HS-5 (cell line): Measurements from ENCODE around the gene TSC22D4.
A peak's percentile ranks its signal among the peaks of the same experiment; 100 is the strongest.
"Not testable (repeated sequence)": the region's sequence is repeated elsewhere in the genome, so short reads cannot be mapped to it uniquely, and the experiment has no call there.

Source experiments
- DNase-seq: peaks from one replicate; pipeline ENCODE4 v3.0.0-alpha.2; 2012; ENCODE audit warnings: low read depth

The TSC22D4 gene

DNA sequence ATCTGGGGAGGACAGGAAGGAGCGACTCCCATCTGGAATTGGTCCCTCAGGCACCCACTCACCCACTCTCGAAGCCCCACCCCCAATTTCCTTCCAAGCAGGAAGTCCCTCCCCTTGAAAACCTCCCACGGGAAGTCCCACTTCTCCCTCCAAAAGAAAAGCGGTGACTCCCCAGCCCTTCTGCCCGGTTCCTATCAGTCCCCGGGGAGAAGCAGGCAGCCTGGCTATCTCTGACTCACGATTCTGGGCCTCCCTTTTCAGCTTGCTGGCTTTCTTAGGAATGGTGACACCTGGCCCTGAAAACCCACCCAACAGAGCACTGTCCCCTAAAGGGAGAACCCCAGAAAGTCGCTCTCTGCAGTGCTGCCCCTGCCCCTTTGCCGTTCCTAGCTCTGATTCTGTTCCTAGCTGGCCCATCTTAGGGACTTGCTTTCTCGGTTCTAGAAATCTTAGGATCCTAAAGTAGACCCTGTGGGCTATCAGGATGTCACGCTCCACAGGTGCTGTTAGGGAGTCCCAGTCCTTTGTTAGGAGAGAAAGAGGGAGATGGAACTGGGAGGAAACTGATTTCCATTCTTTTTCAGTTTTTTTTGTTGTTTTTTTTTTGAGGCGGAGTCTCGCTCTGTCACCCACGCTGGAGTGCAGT, 6.0 kb downstream of the TSC22D4 start:
- DNase-seq, result no peak

- DNase-seq, result no peak
Observed at GRCh38 chr7:100472121-100472851, 6.7 kb downstream of the TSC22D4 start.

- no peak for DNase-seq
Observed at GRCh38 chr7:100471021-100471420, 8.0 kb downstream of the TSC22D4 start.

DNA sequence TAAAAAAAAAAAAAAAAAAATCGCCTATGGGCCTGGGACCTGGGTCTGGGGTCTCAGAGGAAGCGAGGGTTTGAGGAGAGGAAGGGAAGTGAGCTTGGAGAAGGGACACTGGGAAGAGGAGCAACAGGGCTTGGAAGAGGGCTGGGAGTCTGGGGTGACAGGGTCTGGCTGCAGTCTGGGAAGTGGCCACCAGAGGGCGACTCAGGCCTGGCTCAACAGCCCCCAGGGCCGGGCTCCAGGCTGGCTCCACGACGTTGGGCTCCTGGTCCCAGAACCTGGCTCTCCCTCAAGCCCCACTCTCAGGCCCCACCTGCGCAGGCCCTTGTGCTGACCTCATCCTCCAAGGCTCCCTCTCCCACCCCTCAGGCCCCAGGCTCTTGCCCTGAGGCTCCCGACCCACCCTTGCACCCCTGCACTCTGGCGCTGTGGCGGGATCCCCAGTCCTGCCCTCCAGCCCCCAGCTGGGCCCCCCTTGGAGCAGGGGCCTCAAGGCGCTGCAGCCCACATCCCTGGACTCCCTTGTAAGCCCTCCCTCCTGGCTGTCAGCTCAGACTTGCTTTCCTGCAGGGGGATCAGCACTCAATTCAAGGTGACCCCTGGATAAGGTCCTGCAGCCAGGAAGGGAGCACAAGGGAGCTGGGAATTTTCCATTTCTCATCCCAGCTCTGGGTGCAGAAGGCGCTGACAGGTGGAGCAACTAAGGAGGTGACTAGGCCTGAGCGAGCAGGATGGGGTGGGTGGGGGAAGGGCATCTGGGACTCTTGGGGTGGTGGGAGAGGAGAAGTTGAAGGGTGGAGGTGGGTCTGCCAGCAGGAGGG, 9.6 kb downstream of the TSC22D4 start:
- DNase-seq, result no peak

DNA sequence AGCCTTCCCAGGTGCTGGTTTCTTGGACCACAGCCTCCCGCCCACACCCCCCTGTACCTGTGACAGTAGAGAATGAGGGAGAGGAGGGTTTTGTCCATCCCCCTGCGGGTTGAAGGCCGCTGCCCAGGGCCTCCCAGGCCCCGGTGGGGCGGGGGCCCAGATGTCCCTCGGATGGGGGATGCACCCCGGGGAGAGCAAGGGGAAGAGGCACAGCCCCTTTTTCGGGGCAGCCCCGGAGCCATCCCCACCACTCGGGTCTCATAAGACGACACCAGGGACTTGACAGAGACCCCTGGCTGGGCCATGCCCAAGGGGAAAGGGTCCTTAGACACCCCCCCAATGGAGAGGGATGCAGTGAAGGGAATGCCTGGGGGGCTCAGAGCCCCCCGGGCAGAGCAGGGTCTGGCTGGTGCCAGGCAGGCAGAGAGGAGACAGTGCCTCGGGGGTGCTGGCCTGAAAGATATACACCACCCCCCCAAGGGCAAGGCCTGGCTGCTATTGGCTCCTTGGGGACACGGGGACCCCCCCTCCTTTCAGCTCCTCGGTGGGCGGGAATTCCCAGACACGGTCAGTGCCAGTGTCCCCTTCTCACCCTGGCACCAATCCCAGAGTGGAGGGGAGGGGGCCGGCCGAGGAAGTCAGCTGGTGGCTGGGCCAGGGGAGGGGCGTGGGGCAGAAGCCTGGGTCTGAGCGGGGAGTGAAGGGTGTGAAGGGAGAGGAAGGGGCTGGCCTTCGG, 11.2 kb downstream of the TSC22D4 start:
- DNase-seq, result no peak

GRCh38 chr7:100466653-100467605, 12.1 kb downstream of the TSC22D4 start:
- DNase-seq, result no peak

DNA sequence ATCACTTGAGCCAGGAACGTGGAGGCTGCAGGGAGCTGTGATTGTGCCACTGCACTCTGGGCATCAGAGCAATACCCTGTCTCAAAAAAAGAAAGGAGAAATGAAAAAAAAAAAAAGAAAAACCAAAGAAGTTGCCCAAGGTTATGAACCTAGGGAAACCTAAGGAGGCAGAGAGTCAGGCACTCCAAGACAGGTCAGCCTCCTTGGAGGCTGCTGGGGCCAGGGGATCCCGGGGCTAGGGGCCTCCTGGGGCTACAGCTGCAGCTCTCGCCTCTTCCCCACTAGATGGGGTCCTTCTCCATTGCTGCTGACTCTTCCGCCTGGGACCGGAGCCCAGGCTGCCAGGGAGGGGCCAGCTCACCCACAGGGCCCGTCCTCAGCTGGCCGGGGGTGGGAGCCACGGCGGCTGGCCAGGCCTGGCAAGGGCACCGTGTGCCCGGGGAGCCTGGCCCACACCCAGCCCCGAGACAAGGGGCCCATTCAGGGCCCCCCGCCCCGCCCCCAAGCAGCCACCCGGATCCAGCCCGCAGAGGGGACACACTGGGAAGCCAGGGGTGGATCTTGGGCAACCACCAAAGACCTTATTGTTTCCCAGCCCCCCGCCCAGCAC, 13.2 kb downstream of the TSC22D4 start:
- DNase-seq, result no peak

- no peak for DNase-seq
Observed at GRCh38 chr7:100465299-100465698, 13.7 kb downstream of the TSC22D4 start.

GRCh38 chr7:100464791-100465190, 14.2 kb downstream of the TSC22D4 start:
- DNase-seq, result no peak

GRCh38 chr7:100464210-100464660, 14.8 kb downstream of the TSC22D4 start, which contains the start of gene SPACDR:
Gene SPACDR, minus strand, starts transcription at chr7:100464260. Its CDS starts 235 bp downstream, at chr7:100464025.
- no peak for DNase-seq

DNA sequence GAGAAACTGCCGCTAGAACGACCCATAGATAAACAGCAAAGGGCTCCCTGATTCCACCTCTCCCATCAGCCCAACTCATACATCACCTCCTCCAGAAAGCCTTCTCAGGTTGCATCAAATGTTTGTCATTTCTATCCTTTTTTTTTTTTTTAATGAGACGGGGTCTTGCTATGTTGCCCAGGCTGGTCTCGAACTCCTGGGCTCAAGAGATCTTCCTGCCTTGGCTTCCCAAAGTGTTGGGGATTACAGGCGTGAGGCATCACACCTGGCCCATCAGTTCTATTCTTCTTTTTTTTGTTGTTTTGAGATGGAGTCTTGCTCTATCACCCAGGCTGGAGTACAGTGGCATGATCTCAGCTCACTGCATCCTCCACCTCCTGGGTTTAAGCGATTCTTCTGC, 22.0 kb downstream of the TSC22D4 start:
- no peak for DNase-seq

- DNase-seq, result no peak
Observed at GRCh38 chr7:100456562-100456961, 22.5 kb downstream of the TSC22D4 start.

DNA sequence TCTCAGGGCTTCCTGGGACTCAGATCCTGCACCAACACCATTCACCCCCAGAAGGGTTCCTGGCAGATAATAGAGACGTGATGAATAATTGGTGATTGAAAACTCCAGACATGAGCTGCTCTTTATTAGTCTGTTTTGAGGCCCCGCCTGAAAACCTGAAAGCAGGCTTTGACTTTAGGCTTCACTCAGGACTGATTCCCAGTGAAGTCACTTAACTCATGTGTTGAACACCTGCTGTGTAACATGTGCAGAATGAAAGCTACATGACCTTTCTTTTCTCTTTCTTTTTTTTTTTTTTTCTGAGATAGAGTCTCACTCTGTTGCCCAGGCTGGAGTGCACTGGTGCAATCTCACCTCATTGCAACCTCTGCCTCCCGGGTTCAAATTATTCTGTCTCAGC, 23.8 kb downstream of the TSC22D4 start:
- DNase-seq, result no peak

DNA sequence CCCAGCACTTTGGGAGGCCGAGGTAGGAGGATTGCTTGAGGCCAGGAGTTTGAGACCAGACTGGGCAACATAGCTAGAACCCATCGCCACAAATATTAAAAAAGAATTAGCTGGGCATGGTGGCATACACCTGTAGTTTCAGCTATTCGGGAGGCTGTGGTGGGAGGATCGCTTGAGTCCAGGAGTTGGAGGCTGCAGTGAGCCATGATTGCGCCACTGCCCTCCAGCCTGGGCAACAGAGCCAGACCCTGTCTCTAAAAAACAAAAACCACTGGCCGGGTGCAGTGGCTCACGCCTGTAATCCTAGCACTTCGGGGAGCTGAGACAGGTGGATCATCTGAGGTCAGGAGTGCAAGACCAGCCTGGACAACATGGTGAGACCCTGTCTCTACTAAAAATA, 25.2 kb downstream of the TSC22D4 start:
- not testable (repeated sequence) for DNase-seq

- DNase-seq, result no peak
Observed at GRCh38 chr7:100452513-100452912, 26.5 kb downstream of the TSC22D4 start.

DNA sequence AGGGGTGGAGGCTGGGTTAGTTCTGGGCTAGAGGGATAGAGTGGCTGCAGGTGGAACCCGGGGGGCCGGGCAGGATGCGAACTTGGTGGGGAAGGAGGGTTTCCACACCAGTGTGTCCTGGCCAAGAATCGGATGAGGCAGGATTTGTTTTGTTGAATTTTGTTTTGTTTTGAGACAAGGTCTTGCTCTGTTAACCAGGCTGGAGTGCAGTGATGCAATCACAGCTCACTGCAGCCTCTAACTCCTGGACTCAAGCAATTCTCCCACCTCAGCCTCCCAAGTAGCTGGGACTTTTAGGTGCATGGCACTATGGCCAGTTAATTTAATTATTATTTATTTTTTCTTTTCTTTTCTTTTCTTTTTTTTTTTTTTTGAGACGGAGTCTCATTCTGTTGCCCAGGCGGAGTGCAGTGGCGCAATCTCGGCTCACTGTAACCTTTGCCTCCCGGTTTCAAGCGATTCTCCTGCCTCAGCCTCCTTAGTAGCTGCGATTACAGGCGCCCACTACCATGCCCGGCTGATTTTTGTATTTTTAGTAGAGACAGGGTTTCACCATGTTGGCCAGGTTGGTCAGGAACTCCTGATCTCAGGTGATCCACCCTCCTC, 29.7 kb downstream of the TSC22D4 start:
- DNase-seq, result no peak

- DNase-seq, result not testable (repeated sequence)
Observed at GRCh38 chr7:100447363-100447762, 31.7 kb downstream of the TSC22D4 start.

GRCh38 chr7:100446040-100446439, 33.0 kb downstream of the TSC22D4 start:
- DNase-seq, result no peak

DNA sequence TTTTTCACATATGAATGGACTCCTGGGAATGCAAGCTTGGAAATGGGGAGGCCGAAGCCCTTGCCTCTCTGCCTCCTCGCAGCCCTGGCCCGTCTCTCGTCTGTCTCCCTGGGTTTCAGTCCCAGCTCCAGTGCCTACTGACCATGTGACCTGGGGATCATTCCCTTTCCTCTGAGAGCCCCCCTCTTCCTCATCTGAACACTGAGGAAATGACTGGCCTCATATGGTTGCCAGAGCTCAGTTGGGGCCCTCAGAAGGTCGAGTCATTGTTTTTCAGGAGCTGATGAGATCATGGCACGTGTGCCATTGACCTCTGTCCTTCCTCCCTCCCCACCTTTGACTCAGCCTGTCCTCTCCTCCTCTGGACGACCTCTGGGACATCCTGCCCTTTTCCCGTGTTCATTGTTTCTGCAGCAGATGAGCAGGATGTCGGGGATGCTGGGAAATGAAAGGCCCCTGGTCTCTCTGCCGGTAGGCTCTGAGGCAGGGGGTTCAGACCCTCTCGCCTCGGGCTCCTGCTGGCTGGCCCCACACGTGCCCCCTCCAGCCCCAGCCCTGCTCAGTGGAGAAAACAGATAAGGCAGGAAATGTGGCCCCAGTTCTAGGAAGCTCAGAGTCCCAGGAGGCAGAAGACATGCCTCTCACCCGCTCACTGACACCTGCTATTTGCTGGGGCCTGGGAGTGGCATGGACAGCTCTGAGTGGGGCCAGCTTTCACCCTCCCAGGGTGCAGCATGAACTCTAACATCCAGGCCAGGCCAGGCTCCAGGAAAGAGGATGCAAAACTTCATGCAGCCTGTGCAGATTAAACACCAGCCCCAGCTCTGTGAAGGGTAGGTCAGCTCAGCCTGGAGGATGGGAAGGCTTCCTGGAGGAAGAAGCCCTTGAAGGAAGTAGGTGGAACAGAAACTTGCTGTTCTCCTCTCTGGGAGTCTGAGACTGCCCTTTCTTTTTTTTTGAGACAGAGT, 34.4 kb downstream of the TSC22D4 start:
- peak; percentile 79 for DNase-seq
